Stimulated activated naive CD8-positive, alpha-beta T cell treated with anti-CD3 and anti-CD28 coated beads, Interleukin-15, Interleukin-2, amounts not matched to agents 100 U/mL and 50 U/mL, for 24 hours (primary cell): Measurements from ENCODE around the gene FKBP5.
"Not testable (repeated sequence)": the region's sequence is repeated elsewhere in the genome, so short reads cannot be mapped to it uniquely, and the experiment has no call there.

Source experiments
- ATAC-seq: fragments of 150-1000 bp; cut with Tn5 transposase; one replicate; pipeline ENCODE4 v1.10.0; 2021
- DNase-seq: peaks from one replicate; pipeline ENCODE4 v3.0.0; 2021

FKBP5 gene

DNA sequence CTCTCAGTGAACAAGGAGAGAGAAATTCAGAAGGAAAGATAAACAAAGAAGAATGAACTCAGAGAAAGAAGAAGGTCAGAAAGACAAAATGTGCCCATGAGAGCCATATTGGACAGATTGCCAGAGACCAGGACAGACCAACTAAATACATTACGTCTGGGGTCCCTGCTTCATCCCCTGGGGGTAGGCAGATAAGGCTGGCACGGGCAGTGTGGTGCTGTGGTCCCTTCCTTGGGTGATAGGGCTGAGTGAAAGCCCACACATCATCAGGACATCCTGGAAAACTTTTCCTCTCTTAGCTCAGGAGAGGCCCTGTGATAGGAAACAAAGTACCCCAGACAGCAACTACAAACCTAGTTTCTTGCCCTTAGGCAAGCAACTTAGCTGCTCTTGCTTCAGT, 34.9 kb upstream of the FKBP5 start:
- DNase-seq (no peak), ATAC-seq (no peak)

DNA sequence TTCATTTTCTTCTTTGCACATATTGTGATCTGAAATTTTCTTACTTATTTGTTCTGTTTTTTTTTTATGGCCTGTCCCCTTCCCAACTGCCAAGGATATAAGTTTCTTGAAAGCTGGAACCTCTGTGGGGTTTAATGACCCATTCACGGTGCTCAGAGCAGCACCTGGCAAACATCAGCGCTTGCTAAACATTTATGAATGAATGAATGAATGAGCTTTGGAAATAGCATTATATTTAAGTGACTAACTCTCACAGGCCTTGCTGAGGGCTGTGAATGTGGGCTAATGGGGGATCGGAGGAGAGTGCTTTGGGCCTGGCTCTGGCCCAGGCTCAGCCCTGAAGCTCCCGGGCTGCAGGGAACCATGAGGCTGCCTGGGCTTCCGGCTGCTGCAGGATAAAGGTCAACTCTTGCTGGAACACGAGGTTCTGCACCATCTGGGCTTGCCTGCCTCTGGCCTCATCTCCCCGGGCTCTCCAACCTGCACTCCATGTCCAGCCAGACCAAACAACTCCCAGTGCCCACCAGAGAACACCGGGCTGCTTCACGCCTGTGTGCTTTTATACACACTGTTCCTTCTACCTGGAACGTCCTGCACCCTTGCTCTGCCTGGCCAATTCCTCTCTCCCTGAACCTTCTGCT, 33.5 kb upstream of the FKBP5 start:
- no peak for ATAC-seq
- DNase-seq: no peak

DNA sequence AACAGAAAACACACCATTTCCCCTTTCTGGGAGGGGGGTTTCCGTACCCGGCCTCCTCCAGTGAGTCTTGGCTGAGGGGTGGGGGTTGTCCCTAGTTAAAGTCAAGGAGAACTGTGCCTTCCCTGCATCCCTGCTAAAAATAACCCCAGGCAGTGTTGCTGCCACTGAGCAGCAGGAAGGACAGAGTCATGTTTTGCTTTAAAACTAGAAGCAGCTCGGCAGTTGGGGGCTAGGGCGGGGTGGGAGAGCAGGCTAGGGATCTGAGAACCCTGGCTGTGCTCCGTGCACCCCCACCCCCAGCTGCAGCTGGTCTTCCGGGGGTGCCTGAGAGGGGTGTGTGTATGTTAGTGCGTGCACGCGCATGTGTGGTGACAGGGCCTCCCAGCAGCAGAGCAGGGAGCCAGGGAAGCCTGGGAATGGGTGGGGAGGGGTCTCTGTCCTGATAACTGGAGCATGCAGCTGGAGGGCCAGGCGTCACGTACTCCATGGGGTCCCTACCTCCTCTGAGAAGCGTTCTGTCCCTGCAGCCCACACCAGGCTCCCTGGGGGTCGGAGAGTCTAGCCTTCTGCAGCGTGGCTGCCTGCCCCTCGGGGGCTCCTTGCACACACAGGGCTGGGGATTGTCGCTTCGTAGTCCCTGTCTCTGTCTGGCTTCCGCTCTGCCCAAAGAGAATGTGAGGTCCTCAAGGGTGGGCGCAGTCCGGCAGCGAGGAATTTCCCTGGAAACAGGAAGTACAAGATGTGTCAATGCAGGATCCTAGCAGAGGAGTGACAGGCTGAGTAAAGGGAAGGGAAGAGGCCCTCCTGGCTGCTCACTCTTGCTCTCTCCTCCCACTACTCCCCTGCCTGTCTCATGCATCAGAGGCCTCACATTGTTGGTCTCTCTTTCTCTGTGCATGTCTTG, 31.4 kb upstream of the FKBP5 start:
- DNase-seq (peak; percentile 58), ATAC-seq (peak; percentile 38)

DNA sequence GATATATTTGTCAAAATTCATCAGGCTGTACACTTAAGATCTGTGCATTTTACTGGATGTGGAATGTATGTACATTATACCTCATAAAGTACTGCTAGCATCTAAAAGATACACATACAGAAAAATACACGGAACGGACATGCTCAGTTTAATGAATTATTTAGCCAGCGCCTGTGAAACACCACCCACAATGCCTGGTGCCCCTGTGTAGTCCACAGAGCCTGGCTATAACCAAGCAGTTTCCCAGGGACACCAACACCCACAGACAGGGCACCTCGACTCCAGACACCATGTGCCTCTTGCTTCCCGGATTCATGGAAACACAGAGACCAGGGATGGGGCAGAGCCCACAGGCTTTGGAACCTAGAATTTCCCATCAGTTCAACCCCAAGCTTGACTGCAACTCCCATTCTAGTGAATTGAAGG, 30.7 kb upstream of the FKBP5 start:
- ATAC-seq (peak; percentile 16), DNase-seq (no peak)

DNA sequence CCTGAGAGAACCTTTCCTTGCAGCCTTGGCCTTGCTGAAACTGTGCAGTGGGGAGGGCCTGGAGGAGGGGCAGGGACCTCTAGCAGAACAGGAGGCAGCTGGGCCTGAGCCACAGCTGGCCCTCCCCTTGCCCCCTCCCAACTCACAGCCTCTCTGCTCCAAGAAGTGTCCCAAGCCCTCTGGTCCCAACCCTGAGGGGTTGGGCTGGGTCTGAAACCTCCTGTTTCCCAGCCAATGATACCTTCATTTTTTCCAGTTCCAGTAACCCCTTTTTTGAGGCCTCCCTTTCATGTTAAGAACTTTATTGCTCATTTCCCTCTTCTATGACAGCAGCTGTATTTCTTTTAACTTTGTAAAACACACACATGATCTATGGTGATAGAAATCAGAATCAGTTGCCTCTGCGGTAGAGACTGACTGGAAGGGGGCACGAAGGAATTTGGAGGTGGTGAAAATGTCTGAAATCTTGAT, 30.2 kb upstream of the FKBP5 start:
- DNase-seq: peak; percentile 45
- peak; percentile 78 for ATAC-seq

DNA sequence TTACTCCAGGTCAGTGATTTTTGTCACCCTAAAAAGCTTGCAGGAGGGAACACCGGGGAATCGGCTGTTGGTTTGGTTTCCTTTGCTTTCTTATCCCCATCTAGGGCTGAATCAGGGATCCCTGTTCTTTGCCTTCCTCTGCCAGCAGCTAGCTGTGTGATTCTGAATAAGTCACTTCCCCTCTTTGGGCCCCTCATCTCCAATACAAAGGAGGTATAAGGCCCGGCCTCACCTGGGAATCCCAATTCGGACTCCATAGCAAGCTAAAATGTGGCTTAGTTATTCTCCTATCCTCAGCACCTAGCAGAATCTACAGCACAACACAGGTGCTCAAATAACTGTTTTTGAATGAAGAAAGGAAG, 29.6 kb upstream of the FKBP5 start:
- no peak for DNase-seq
- no peak for ATAC-seq

DNA sequence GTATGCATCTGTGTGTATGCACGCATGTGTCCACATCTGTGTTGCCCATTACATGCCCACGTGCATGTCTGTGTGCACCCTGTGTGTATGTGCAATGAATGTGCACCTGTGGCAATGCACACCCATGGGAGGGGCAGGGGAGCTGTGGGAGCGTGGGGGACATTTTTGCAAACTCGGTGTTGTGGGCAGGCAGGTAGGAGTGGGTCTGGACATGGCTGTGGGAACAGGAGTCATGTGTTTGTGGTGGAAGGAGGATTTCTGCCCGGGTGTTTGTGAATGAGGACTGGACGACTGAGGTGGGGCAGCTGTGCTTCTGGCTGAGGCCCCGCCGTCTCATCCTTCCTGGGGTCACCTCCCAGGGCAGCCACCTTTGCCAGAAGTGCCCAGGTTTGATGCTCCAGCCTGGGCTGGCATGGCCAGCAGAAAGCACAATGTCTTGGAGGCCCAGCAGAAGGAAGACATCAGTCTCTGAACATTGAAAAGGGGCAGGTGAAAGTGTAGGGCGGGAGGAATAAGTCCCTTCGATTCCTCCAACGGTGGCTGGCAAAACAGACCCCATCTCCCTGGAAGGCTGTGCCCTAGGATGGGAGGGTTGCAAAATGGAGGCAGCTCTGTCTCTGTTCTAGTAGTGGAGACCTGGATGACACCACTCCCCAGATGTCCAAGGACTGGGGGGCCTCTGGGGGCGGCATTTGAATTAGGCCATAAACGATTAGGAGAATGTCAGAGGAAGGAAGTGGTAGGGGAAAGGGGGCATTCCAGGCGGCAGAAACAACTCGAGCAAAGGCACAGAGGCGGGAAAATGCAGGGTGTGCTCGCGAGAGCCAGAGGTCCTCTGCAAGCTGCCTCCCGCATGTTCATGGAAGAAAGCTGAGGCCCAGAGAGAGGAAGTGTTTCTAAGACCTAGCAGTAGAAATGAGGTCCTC, 29.0 kb upstream of the FKBP5 start:
- ATAC-seq (no peak), DNase-seq (no peak)

DNA sequence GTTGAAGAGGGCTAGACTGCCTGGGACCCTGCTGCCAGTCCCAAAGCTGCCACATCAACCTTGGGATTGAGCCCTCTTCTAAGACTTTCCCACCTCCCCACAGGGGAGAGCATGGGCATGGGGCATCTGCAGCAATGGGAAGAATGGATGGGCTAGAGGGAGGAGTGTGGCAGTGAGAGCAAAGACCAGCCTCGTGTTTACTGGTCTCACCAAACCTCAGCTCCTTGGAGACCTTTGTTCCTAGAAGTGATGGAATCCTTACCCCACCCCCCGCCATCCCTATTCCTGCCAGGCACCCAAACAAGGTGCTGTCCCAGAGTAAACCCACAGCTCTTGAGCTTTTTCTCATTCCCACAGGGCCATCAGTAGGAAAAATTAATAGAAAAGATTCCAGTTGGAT, 28.1 kb upstream of the FKBP5 start:
- DNase-seq: no peak
- ATAC-seq: no peak

DNA sequence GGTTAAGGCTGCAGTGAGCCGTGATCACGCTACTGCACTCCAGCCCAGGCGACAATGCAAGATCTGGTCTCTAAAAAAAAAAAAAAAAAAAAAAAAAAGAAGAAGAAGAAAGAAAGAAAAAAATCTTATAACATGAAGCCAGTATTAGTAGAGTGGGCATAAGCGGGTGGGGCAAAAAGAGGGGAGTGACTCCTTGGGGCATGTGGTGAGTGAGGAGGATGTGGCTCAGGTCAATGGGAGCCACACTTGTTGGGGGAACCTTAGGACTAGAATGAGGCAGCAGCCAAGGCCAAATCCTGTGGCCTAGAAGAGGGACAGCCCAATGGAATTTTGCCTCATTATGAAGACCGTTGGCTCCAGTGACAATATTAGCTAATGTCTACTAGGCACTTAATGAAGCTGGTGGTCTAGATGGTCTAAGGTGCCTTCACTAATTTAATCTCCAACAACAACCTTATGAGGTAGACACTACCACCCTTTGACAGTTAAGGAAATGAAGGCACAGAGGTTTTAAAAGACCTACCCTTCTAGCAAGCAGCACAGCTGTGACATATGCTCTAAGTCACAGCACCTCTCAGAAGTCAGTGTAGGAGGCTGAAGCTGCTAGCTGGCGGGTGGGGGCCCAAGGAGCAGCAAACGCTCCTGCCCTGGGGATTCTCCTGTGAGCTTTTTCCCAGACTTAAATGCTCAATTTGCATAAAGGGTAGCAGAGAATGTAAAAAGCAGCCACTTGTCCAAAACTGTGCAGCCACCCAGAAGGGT, 24.5 kb upstream of the FKBP5 start:
- ATAC-seq: no peak
- no peak for DNase-seq

DNA sequence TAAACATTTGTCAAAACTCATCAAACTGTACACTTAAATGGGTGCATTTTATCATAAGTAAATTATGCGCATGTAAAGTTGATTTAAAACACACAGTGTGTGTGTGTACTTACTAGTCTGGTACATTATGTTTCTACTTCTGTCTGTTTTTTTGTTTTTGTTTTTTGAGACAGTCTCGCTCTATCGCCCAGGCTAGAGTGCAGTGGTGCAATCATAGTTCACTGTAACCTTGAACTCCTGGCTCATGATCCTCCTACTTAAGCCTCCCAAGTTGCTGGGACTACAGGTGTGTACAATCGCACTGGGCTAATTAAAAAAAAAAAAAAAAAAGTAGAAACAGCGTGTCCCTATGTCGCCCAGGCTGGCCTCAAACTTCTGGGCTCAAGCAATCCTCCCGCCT, 23.0 kb upstream of the FKBP5 start:
- no peak for DNase-seq
- no peak for ATAC-seq

DNA sequence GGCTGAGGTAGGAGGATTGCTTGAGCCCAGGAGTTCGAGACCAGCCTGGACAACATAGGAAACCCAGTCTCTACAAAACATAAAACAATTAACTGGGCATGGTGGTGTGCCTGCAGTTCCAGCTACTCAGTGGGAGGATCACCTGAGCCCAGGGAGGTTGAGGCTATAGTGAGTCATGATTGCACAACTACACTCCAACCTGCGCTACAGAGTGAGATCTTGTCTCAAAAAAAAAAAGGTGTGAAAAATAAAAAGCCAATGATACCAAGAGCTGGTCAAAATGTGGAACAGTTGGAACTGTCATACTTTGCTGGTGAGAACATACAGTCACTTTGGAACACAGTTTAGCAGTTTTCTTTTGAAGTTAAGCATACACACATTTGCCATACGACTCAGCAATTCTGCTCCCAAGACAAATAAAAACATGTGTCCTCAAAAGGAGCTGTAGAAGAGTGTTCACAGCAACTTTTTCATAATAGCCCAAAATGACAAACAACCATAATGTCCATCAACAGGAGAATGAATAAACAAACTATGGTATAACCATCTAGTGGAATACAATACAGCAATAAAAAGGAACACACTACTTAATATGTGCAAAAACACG, 21.6 kb upstream of the FKBP5 start:
- ATAC-seq (peak; percentile 98), DNase-seq (peak; percentile 36)

DNA sequence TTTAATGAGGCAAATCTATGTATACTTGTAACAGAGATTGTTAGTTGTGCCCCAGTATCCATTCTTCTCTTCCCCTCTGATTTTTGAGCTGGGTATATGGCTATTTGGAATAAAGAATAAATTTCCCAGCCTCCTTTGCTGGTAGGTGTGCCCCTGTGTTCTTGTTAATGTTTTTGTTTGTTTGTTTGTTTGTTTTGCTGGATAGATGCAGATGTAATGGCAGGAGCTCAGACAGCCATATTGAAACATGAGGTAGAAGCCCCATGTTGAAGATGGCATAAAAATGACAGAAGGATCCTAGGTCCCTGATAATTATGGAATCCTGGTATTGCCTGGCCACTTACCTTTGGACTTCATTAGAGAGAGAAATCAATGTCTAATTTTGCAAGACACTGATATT, 19.9 kb upstream of the FKBP5 start:
- DNase-seq: no peak
- ATAC-seq: no peak

DNA sequence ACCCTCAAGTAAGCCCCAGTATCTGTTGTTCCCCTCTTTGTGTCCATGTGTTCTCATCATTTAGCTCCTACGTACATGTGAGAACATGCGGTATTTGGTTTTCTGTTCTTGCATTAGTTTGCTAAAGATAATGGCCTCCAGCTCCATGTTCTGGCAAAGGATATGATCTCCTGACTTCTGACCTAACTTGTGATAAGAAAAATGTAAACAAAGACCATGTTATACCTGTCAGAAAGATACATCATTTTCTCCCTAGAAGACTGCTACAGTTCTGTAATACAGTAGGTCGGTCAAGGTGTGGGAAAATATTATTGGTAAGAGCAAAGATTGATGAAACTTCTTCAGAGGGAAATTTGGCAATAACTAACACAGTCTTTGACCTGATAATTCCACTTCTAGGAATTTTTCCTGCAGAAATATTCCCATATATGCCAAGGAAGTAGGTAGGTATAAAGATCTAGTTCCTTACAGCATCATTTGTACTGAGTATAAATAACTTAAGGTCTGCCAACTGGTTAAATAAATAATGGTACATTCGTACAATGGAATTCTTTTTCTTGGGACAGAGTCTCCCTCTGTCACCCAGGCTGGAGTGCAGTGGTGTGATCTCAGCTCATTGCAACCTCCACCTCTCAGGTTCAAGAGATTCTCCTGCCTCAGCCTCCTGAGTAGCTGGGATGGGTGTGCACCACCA, 19.1 kb upstream of the FKBP5 start:
- DNase-seq (no peak), ATAC-seq (no peak)

DNA sequence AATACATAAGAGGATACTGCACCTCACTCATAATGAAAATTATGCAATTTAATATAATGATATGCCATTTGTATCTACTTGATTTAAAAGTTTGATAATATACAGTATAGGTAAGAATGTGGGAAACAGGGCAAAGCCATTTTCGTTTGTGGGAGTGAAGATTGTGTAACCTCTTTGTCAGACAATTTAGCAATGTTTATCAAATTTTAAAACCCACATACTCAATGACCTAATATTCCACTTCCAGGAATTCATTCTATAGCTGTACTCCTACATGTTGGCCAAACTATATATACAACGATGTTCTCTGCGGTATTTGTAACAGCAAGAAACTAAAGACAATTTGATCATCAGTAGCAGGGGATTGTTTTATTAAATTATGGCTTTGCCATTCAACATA, 17.8 kb upstream of the FKBP5 start:
- no peak for DNase-seq
- ATAC-seq: no peak

DNA sequence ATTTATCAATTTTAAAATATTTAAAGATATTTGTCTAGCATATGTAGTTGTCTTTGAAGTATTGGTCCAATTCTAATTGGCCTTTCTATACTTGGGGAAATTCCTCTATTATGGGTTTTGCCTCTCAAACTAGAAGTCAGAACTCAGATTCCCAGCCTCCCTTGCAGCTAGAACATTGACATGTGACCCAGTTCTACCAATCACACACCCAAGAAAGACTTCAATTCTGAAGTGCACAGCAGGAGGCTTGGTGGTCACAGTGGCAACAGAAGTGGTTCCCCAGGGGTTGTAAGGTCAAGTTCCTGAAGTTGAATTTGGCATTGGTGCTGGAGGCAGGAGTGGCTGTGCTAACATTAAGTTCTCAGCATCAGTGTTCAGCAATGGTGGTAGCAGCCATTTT, 14.8 kb upstream of the FKBP5 start:
- no peak for ATAC-seq
- DNase-seq: no peak

DNA sequence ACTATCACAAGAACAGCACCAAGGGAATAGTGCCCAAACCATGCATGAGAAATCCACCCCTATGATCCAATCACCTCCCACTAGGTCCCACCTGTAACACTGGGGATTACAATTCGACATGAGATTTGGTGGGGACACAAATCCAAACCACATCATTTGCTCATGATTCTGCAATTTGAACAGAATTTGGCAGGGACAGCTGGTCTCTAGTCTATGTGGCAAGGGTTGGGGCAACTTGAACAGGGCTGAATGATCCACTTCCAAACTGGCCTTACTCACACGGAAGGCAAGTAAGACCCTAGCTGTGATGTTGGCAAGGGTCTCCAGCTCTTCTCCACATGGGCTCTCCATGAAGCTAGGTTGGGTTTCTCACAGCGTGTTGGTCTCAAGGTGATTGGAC, 10.1 kb upstream of the FKBP5 start:
- DNase-seq (no peak), ATAC-seq (no peak)

DNA sequence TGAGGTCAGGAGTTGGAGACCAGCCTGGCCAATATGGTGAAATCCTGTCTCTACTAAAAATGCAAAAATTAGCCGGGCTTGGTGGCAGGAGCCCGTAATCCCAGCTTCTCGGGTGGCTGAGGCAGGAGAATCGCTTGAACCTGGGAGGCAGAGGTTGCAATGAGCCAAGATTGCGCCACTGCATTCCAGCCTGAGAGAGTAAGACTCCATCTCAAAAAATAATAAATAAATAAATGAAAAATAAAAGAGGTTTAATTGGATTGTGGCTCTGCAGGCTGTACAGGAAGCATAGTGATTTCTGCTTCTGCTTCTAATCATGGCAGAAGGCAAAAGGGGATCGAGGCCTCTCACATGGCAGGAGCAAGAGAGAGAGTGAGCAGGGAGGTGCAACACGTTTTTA, 9.7 kb upstream of the FKBP5 start:
- not testable (repeated sequence) for DNase-seq, ATAC-seq

DNA sequence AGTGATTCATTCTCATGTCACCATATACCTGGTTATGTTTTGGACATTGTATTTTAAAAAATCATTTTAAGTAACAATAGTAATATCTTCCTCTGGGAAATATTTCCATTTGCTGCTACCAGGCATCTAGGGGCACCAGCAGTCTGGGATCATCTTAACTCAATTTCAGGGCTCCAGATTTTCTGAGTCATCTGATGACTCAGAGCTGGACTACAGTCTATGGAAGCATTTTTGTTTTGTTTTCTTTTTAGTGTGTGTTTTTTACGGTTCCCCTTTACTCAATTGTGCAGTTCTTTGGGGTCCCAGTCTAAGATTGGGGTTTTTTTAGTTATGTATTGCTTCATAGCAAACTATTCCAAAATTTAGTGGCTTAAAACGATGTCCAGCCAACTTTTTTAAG, 5.7 kb upstream of the FKBP5 start:
- ATAC-seq: no peak
- no peak for DNase-seq

DNA sequence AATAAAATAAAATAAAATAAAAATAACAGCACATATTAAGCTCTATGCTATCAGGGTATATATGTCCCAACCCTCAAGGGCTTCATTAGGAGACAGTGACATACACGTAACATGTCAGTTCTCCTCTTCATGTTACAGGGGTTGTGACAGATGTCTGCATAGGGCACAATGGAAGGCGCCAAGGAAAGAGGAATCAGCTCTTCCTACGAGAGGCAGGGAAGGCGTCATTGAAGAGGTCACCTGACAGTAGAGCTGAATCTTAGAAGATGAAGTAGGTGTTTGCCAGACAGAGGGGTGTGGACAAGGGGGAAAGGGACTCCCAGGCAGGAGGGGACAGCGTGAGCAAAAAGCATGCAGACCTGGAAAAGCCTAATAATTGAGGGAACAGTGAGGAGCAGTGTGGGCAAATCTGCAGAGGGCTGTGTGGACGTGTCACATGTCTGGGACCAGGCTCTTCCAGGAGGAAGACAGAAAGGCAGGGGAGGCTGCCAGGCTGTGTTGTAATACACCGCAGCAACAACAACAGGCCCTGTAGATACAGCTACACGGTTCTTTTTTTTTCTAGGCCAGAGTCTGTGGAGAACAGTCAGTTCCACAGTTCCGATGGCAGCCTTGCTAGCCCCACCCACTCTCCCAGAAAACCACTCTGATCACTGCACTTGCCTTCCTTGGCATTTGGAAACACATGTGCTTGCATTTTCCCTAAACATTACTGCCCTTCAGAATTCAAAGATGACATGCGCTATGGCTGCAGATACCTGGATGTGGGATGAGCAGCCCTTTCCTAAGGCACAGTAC, 2.5 kb upstream of the FKBP5 start:
- ATAC-seq (no peak), DNase-seq (no peak)

DNA sequence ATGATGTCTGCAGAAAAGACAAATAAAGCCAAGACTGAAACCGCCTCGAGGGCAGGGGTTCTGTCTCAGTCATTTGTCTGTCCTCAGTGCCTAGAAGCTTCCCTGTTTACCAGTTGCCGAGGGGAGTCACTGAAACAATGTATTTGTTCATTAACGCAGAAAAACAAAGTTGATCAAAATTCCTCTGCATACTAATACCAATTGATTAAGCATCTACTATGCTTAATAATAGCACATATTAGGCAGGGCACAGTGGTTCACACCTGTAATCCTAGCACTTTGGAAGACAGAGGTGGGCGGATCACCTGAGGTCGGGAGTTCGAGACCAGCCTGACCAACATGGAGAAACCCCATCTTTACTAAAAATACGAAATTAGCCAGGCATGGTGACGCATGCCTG, 1.8 kb upstream of the FKBP5 start:
- ATAC-seq: no peak
- no peak for DNase-seq
